GM19438 (cell line): Measurements from ENCODE around the gene GSDME.
A peak's percentile ranks its signal among the peaks of the same experiment; 100 is the strongest.

Source experiments
- ATAC-seq: cut with Tn5 transposase; IDR thresholded peaks from one replicate; pipeline ENCODE4 v1.9.1; 2021; ENCODE audit warnings: low read depth; ENCODE audit not compliant: unreplicated experiment

Gene GSDME

GRCh38 chr7:24659505-24659904 is 97.8 kb downstream of the GSDME start:
- ATAC-seq, result peak; percentile 85

DNA sequence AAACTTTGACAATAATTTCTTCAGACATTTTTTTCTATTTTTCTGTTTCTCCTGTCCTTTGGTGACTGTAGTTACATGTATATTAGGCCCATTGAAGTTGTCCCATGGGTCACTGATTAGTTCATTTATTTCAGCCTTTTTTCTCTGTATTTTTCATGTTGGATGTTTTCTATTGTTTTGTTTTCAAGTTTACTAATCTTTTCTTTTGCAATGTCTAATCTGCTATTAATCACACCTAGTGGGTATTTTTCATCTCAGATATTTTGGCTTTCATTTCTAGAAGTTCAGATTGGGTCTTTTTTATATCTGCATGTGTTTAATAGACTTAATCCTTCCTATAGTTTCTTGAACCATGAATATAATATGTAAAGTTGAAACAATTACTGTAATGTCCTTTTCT is 99.3 kb downstream of the GSDME start:
- ATAC-seq, result no peak

DNA sequence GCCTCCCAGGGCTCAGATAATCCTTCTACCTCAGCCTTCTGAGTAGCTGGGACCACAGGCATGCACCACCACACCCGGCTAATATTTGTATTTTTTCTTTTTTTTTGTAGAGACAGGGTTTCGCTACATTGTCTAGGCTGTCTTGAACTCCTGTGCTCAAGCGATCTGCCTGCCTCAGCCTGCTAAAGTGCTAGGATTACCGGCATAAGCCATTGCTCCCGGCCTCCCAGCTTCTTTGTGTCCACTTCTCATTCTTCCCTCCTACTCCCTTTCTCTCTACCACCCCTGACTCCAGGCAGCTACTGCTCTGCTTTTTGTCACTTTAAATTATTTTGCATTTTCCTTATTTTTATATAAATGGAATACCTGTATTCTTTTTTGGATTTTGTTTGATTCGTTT is 100.7 kb downstream of the GSDME start:
- no peak for ATAC-seq

DNA sequence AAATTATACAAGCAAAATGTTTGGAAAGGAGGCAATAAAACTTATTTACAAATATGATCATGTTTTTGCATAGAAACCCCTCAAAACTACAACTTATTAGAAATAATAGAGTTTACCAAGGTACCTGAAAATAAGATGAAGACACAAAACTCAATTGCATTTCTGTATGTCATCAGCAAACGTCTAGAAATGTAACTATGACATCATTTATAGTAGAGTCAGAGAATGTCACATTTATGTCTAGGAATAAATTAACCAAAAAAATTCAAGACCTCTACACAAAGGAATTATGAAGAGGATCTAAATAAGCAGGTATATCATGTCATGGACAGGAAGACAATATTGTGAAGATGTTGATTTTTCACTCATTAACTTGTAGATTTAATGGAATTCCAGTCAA is 103.0 kb downstream of the GSDME start:
- no peak for ATAC-seq

DNA sequence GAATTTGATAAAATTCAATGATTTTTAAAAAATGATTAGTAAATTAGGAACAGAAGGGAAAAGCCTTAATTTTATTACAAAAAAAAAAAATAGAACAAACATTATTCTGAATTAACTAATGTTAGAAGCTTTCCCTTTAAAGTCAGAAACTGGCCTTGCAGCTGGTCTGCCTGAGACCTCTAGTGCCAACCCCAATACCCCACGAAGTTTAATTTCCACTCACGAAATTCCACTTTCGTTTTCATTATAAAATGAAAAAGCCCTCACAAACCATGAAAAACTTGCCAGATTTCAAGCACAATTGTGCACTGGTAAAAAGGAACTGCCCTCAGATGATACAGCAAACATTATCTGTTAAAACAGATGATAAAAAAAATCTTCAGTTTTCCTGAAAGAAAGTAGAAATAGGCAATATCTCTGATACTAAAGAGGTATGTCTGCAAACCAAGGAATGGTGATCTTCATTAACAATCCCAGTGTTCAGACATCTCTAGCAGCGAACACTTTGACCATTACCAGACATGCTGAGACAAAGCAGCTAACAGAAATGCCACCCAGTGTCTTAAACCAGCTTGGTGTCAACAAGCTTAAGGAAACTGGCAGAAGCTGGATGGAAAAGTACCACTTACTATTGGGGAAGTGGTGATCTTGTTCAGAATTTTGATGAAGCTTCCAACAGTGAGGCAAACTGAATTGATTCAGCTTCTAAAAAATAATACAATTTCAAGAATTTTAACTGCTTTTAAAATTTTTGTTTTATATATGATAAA is 103.8 kb downstream of the GSDME start:
- ATAC-seq, result no peak

DNA sequence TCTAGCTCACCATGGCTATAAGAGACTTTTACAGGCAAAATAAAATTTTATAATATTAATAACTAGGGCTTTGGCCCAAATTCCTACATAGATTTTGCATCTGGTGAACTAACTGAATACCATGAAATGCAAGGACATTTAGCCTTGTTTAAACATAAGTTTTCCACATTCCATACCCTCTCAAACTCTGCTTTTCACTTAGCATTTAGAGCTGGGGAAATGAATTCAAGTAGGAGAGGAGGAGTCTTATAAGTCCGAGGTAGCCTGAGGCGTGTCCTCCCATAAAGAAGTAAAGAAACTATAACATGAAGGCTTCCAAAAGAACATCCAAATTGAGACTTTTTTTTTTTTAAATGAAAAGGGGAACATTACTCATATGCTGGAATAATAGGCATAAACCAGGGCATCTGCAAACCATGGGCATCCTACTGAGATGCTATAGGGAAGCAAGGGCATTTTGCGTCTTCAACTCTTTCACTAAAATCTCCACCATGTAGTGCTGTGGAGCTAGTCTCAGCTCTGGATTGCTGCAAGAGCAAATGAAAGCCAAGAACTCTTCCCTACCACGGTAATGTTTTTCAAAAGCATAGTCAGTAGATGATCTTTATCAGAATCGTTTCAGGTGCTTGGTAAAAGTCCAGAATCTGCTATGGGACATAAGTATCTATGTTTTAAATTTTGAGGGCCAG is 104.9 kb downstream of the GSDME start:
- ATAC-seq, result no peak
